Measurements from ENCODE around the gene GNL2. TPM values are rescaled to one million over a fixed set of nuclear protein-coding genes. Genes with fewer than 3 reads are reported as not detected.

GNL2 gene
- total and polyA plus RNA-seq, 2 experiments from 2014 or later, result 38.6 to 55.9 TPM

GRCh38 chr1:37616330-37616729 is 20.6 kb upstream of the GNL2 start:
- no peaks in the 10 kb centered on the region for H3K9me3 ChIP-seq (ENCODE audit: low read depth)
- H3K4me1 ChIP-seq (ENCODE audit: low read depth), result no peaks in the 10 kb centered on the region
- no peak overlapping the region for H3K27ac ChIP-seq
- H3K27me3 ChIP-seq, result peaks cover 99% of the 10 kb centered on the region
- H3K4me3 ChIP-seq, result no peak overlapping the region
- no peak for DNase-seq (ENCODE audit: low read depth in 1 of 2, low spot score in 1 of 2)
- H3K36me3 ChIP-seq, result no peaks in the 10 kb centered on the region
- no peak for TF ChIP-seq CTCF (IDR thresholded peaks at IDR 0.05; ENCODE audit: low read depth, low read length)

- no peak for TF ChIP-seq CTCF (IDR thresholded peaks at IDR 0.05; ENCODE audit: low read depth, low read length)
- H3K4me1 ChIP-seq (ENCODE audit: low read depth), result no peaks in the 10 kb centered on the region
- H3K27ac ChIP-seq, result no peak overlapping the region
- no peak for DNase-seq (ENCODE audit: low read depth in 1 of 2, low spot score in 1 of 2)
- H3K9me3 ChIP-seq (ENCODE audit: low read depth), result no peaks in the 10 kb centered on the region
- H3K27me3 ChIP-seq, result peaks cover 97% of the 10 kb centered on the region
- H3K36me3 ChIP-seq, result no peaks in the 10 kb centered on the region
- H3K4me3 ChIP-seq, result no peak overlapping the region
Observed at GRCh38 chr1:37614105-37614504, 18.4 kb upstream of the GNL2 start.

GRCh38 chr1:37612186-37612585 is 16.4 kb upstream of the GNL2 start:
- H3K9me3 ChIP-seq (ENCODE audit: low read depth), result no peaks in the 10 kb centered on the region
- no peaks in the 10 kb centered on the region for H3K36me3 ChIP-seq
- TF ChIP-seq CTCF (IDR thresholded peaks at IDR 0.05; ENCODE audit: low read depth, low read length), result no peak
- peaks cover 98% of the 10 kb centered on the region for H3K27me3 ChIP-seq
- H3K4me1 ChIP-seq (ENCODE audit: low read depth), result no peaks in the 10 kb centered on the region
- no peak overlapping the region for H3K27ac ChIP-seq
- no peak overlapping the region for H3K4me3 ChIP-seq
- DNase-seq (ENCODE audit: low read depth in 1 of 2, low spot score in 1 of 2), result no peak

- DNase-seq (ENCODE audit: low read depth in 1 of 2, low spot score in 1 of 2), result no peak
- Histone ChIP-seq H3K4me3 (no peak overlapping the region), H3K27ac (no peak overlapping the region), H3K36me3 (no peaks in the 10 kb centered on the region), H3K4me1 (ENCODE audit: low read depth) (no peaks in the 10 kb centered on the region), H3K27me3 (peaks cover 97% of the 10 kb centered on the region), H3K9me3 (ENCODE audit: low read depth) (no peaks in the 10 kb centered on the region)
- TF ChIP-seq CTCF (IDR thresholded peaks at IDR 0.05; ENCODE audit: low read depth, low read length), result no peak
Observed at GRCh38 chr1:37609994-37610393, 14.3 kb upstream of the GNL2 start.

- Histone ChIP-seq H3K27ac (no peak overlapping the region), H3K4me3 (no peak overlapping the region), H3K9me3 (ENCODE audit: low read depth) (no peaks in the 10 kb centered on the region), H3K4me1 (ENCODE audit: low read depth) (no peaks in the 10 kb centered on the region), H3K27me3 (peaks cover 91% of the 10 kb centered on the region), H3K36me3 (no peaks in the 10 kb centered on the region)
- no peak for TF ChIP-seq CTCF (IDR thresholded peaks at IDR 0.05; ENCODE audit: low read depth, low read length)
- no peak for DNase-seq (ENCODE audit: low read depth in 1 of 2, low spot score in 1 of 2)
Observed at GRCh38 chr1:37609002-37609401, 13.3 kb upstream of the GNL2 start.

Measured in cardiac muscle cell (in vitro differentiated cells and primary cell).